ENCODE measurements around the gene GLB1L.
A peak's percentile ranks its signal among the peaks of the same experiment; 100 is the strongest.
"Not testable (repeated sequence)": the region's sequence is repeated elsewhere in the genome, so short reads cannot be mapped to it uniquely, and the experiment has no call there.

Gene GLB1L

DNA sequence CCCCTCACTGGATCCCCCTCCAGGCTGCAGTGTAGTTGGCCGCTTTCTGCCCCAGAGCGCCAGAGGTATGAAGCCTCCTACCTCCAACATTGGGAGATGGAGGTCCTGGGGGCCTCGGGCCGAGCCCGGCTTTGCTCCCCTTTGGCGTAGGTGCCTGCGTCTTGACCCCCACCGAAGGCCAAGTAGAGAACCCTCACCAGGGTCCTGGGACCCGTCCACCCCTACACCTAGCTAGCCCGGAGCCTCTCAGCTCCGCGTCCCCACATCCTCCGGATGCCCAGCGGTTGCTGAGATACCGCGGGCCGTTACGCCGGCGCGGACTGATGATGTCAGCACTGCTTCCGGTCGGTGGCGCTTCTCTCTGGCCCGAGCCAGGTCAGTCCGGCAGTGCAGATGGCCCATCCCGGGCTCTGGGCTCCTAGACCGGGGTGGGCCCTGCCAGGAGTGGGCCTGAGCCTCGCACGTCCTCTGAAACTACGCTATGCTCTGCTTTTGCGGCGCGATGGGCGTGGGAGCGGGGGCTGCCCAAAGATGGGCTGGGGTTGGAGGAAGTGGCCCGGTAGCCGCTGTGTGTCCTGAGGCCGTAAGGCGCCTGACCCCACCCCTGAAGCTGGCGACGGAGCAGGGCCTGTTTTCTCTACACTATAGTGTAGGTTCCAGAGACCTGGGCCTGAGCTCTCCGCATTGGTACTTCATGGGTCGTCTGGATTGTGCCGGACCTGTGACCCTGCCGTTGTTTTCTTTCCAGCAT lies at the start of gene GLB1L, which contains the start of gene STK16:
TSS of gene GLB1L (minus strand) at position 297 of the 751 bp plus-strand sequence. CDS start 1,871 bp downstream, outside the sequence.
TSS of gene STK16 (plus strand) at position 332 of the 751 bp plus-strand sequence. CDS start 521 bp downstream, outside the sequence.
- in situ Hi-C loops (cut with MboI; ENCODE audit: low pct_unique_long_range_greater_than_20kb, low sequenced_read_pairs) = no loop called here
- DNase-seq = peak; percentile 89

DNA sequence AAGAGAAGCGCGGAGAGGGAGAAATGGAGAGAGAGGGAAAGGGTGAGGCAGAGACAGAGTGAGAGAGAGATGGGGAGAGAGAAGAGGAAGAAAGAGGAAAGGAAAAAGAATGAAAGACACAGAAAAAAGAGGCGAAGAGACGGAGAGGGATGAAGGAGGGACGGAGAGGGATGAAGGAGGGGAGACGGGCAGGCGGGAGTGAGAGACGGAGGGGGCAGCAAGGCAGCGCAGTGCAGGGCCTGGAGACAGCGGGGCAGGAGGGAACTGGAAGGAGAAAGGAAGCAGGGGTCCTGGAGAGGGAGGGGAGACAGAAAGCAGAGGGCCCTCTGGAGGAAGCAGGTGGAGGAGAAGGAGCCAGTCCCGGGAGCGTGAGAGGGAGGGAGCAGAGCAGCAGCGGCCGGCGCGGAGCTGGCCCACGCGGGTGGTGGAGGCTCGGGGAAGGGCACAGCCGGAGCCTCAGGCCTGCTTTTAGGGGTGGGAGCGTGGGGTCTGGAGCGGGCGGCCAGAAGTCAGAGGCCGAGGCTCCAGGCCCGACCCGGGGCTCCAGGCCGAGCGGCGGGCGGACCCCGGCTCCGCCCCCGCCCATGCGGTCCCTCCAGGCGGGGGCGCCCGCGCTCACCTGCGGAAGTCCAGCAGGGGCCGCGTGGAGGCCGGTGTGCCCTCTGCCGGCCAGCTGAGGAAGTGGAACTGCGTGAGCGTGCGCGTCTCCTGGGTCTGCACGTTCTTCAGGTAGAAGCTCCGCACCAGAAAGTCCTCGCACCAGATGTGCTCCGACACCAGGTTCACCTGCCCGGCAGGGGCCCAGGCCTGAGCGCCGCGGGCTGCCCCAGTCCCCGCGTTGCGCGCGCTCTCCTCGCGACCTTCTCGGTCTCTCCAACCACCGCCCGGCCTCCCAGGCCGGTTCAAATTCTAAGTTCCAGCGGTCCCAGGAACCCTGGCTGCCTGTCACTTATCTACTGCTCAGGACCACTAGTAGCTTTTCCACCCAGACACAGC lies 49.4 kb upstream of the GLB1L start:
- in situ Hi-C loops (cut with MboI; ENCODE audit: low pct_unique_long_range_greater_than_20kb, low sequenced_read_pairs) = no loop called here
- peak; percentile 95 for DNase-seq

DNA sequence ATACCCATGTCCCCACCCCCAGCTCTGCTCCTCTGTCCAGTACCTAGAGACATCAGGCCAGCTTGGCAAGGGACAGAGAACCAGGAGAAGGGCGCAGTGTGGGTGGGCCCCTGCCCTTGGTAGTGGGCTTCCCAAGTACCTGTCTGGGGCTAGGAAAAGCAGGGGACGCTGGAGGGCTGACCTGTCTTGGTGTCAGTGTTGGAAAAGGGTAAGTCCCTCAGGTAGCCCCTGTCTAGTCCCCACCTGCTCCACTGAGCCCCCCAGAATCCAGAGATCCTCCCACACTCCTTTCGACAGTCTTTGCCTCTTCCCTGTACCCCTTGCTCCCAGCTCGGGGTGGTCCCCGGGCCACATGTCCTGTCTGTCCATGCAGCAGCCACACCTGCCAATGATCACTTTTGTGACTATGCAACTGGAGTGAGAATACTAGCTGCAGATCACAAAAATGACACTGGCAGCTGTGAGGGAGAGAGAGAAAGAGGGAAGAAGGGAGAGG lies 48.5 kb upstream of the GLB1L start:
- no peak for DNase-seq
- in situ Hi-C loops (cut with MboI; ENCODE audit: low pct_unique_long_range_greater_than_20kb, low sequenced_read_pairs) = no loop called here

DNA sequence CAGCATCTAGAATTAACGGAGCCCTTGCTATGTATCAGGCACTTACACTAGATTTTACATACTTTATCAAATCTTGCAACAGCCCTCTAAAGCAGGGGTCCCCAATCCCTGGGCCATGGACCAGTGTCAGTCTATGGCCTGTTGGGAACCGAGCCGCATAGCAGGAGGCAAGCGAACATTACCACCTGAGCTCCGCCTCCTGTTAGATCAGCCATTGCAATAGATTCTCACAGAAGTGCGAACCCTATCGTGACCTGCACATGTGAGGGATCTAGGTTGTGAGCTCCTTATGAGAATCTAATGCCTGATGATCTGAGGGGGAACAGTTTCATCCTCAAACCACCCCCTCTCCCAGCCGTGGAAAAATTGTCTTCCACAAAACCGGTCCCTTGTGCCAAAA lies 47.4 kb upstream of the GLB1L start:
- no peak for DNase-seq
- in situ Hi-C loops (cut with MboI; ENCODE audit: low pct_unique_long_range_greater_than_20kb, low sequenced_read_pairs) = no loop called here

DNA sequence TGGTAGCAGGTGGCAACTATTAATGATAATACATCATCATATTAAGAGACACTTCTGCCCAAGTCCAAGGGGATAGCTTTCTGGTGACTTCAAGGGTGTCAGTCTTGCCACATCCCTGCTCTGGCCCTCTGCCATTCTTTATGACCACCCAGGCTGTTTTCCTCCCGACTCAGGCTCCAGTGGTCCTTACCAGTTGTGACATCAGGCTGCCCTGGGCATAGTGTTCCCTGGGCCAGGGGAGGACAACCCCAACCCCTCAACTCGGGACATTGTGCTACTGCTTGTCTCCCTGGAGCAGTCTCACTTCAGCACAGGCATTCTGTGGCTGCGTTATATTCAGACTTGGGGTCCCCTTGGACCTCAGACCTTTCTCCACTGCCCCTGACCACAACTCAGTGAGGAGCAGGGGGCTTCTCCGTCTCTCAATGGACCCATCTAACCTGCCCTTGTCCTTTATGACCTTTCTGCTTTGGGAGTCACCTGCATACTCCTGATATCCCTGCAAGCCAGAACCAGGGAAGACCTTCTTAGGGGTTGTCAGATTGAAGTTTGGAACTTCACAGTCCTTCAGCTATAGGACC lies 46.8 kb upstream of the GLB1L start:
- no peak for DNase-seq
- in situ Hi-C loops (cut with MboI; ENCODE audit: low pct_unique_long_range_greater_than_20kb, low sequenced_read_pairs) = no loop called here

DNA sequence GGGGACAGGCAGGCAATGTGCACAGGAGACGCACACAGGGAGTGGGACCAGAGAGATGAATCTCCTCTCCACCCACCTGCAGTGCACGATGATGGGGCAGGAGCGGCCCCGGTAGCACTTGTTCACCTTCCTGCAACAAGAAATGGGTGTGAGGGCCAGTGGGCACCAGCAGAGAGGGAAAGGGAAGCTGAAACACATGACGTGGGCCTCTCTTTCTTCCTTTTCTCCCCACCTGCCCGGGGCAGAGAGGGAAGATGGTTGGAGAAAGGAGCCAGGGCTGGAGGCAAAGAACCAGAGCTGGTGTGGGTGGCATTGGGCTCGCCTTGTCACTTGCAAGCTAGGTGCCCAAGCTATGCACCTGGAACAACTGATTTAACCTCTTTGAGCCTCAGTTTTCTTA lies 46.1 kb upstream of the GLB1L start:
- in situ Hi-C loops (cut with MboI; ENCODE audit: low pct_unique_long_range_greater_than_20kb, low sequenced_read_pairs) = no loop called here
- no peak for DNase-seq

DNA sequence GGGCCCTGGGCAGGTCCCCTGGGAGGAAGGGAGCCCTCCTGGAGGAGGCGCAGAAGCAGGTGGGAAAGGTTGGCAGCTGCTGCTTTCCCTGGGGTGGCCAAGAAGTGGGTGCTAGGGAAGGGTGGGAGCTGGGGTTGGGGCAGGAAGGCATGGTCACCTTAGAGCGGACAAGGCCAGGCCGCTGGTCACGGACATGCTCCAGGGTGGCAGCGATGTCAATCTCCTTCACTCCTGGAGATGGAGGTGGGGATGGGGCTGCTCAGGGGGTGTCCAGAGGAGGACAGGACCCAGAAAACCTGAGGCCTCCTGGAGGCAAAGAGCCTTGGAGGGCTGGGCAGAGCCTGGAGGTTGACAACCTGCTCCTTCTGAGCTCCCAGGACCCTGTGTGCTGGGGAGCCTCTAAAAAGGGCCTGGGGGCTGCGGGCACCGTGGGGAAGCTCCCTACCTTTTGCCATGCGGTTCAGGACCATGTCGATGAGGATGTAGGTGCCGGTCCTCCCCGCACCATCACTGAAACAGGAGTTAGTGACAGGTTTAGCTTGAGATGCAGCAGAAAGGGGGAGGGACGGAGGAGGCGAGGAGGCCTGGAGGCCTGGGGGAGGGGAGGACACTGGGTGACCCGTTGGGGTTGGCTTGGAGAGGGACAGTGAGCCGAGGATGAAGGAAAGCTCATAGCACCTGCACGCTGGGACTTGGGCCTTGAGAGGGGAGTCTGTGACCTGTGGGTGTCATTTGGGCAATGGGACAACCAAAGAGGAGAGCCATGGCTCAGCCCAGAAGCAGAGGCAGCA lies 45.3 kb upstream of the GLB1L start:
- no peak for DNase-seq
- in situ Hi-C loops (cut with MboI; ENCODE audit: low pct_unique_long_range_greater_than_20kb, low sequenced_read_pairs) = no loop called here

DNA sequence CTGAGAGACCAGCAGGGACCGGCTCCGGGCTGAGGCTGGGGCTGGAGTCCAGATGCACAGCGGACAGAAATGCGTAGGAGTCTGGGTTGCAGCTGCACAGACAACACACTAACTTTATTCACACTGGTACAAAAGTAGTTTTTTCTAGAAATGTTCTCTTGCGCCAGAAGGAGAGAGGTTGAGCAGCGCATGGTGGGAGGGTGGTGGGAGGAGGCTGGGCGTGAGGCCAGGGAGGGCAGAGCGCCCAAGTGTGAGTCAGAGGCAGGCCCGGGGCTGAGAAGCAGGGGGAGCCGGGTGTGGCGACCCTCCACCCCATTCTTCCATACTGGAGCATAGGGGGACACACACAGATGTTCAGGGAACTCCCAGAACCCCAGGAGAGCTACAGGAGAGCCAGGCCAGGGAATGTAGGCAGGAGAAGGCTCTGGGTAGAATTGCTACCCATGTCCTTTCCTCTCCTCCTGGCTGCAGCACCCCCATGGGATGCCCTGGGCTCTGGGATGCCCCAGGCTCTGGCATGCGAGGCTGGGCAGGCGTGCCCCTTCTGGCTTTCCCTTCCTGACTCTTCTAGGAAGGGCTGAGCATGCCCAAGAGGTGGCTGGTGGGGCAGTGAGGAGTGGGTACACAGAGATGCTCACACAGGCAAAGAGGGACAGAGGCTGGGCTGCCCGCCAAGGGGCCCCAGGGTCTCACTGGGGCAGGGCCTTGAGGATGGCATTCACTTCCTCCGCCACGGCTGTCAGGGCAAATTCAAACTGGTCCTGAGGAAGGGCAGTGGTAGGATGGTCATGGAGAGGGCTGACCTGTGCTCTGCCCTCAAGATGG lies 44.5 kb upstream of the GLB1L start:
- in situ Hi-C loops (cut with MboI; ENCODE audit: low pct_unique_long_range_greater_than_20kb, low sequenced_read_pairs) = no loop called here
- DNase-seq = no peak

DNA sequence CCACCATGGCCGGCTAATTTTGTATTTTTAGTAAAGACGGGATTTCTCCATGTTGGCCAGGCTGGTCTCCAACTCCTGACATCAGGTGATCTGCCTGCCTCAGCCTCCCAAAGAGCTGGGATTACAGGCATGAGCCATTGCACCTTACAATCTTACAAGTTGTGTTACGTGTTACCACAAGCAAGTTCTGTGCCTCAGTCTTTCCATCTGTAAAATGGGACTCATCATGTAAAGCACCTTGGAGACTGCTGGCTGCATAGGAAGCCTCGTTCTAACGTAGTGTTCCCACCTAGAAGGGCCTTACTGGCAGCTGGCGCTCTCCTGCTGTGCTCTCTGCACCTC lies 43.9 kb upstream of the GLB1L start:
- DNase-seq = no peak
- in situ Hi-C loops (cut with MboI; ENCODE audit: low pct_unique_long_range_greater_than_20kb, low sequenced_read_pairs) = no loop called here

DNA sequence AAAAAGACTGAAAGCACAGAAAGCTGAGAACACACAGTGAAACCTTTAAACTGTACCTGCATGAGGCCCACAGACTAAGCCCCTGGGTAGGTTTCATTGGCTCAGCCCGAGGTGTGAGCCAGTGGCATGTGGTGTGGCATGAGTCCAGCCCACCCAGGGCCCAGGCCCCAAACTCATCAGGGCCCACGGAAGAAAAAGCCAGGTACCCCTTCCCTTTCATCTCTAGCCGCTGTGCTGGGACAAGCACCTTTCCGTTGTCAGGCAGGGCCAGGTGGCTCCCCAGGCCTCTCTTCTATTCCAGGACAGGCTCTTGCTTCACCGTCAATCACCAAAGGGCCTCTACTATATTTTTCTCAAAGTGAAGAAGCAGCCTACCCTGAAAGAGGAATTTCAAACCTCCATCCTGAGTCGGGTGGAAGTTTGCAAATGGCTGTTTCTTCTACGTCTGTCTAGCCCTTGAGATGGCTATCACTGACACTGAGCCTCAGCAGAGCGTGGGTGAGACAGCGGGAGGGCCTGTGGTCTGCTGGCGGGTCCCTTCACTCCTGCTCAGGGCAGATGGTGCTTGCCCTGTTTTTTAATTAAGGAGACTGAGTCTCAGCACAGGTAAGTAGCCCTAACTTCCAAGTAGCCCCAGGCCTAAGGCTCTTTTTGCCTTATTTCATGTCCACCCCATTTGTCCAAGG lies 42.5 kb upstream of the GLB1L start:
- DNase-seq = peak; percentile 22
- in situ Hi-C loops (cut with MboI; ENCODE audit: low pct_unique_long_range_greater_than_20kb, low sequenced_read_pairs) = no loop called here

DNA sequence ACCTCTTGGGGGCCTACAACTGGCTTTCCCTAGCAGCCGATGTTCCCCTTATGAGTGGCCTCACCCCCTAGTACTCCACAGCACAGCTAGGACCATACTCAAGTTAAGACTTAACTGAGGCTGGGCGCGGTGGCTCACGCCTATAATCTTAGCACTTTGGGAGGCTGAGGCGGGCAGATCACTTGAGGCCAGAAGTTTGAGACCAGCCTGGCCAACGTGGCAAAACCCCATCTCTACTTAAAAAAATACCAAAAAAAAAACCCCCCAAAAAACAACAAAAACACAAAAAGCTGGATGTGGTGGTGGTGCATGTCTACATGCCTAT lies 41.8 kb upstream of the GLB1L start:
- DNase-seq; in situ Hi-C loops (cut with MboI; ENCODE audit: low pct_unique_long_range_greater_than_20kb, low sequenced_read_pairs): not testable (repeated sequence)

DNA sequence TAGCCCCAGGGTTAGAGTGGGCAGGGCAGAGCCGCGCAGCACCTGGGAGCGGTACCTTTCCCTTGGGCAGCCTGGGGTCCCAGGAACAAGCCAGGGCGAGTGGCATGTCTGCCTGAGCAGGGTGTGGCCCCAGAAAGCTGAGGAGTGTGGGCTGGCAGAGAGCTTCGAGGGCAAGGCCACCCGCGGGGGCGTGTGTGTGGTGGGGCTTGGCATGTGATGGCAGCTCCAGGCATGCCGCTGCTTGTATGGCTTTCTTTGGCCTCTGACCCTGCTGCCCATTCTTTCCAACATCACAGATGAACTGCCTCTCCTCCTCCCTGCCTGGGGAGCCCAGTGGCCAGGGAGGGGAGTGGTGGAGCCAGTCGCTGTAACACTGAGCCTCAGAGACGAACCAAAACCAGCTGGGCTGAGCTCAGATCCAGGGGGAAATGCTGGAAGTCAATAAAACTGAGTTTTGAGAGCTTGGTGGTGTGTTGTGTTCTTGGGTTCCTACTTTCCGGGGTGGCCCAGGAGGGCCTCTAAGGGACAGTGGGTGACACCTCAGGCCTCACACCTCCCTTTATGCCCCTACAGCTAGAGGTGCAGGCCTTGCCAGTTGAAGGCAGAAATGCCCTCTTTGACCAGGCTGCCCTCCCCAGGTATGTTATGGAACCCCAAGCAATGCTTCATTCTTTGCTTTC lies 41.3 kb upstream of the GLB1L start:
- DNase-seq = no peak
- in situ Hi-C loops (cut with MboI; ENCODE audit: low pct_unique_long_range_greater_than_20kb, low sequenced_read_pairs) = no loop called here

DNA sequence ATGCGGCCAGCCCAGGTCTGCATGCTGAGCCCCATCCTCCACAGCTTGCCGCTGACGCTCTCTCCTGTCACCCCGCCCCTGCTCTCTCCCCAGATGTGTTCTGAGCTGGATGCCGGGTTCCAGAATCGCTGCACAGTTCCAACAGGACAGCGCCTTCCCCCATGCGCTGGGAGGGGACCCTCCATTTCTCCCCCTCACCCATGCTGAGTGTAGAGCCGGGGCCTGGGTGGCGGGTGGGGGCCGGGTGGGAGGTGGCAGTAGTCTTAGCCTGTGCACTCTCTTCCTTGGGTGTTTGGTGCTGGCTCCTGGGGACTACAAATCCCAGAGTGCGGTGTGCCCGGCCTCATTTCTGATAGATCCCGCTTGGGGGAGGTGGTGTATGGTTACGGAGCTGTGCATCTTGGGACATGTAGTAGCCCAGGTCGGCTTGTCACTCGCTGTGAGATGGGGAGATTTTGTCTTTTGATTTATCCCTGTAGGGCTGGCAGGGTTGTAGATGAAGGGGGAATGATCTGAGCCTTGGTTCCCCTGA lies 40.7 kb upstream of the GLB1L start:
- in situ Hi-C loops (cut with MboI; ENCODE audit: low pct_unique_long_range_greater_than_20kb, low sequenced_read_pairs) = no loop called here

DNA sequence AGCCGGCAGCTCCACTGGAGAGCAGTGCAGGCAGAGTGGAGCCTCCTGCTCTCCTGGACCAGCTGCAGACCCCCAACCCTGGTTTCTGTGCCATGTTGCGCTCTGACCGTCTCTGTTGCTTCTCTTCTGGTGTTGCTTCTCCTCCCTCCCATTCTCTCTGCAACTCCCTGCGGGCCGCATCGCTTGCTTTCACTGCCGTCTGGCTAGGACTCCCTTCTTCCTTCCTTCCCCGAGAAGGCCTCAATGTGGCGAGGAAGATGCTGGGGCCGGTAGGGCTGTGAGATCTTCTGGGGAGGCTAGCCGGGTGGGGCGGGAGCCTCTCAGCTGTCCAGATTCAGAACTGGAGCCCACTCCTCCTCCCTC lies 40.1 kb upstream of the GLB1L start:
- in situ Hi-C loops (cut with MboI; ENCODE audit: low pct_unique_long_range_greater_than_20kb, low sequenced_read_pairs) = no loop called here

More for the DNA sequence above, 40.7 kb upstream of the GLB1L start:
- DNase-seq = no peak

DNA sequence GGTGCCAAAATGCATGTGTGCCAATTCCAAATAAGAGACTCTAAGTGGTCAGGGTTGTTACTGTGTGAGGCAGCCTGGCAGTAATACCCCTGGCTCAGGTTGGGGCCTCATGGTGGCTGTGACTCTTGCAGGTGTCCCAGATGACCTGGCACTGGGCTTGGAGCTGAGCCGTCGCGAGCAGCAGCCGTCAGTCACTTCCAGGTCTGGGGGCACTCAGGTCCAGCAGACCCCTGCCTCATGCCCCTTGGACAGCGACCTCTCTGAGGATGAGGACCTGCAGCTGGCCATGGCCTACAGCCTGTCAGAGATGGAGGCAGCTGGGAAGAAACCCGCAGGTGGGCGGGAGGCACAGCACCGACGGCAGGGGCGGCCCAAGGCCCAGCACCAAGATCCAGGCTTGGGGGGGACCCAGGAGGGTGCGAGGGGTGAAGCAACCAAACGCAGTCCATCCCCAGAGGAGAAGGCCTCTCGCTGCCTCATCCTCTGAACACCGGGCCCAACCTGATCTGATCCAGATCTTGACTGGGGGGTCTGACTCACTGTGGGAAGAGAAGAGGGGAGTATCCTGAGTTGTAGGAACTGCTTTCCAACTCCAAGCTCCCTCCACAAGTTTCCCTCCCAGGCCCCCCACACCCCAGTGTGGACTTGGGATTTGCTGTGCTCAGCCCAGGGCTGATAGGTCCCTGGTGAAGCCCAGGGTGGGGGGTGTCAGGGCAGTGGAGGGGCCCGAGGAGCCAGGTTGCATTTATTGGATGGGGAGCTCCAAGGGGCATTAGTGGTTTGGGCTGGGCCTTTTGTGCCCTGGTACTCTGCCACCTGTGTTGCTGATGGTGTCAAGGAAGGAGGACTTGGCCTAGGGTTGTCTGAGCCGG lies 39.5 kb upstream of the GLB1L start:
- no peak for DNase-seq
- in situ Hi-C loops (cut with MboI; ENCODE audit: low pct_unique_long_range_greater_than_20kb, low sequenced_read_pairs) = no loop called here

More for the DNA sequence above, 40.1 kb upstream of the GLB1L start:
- no peak for DNase-seq

DNA sequence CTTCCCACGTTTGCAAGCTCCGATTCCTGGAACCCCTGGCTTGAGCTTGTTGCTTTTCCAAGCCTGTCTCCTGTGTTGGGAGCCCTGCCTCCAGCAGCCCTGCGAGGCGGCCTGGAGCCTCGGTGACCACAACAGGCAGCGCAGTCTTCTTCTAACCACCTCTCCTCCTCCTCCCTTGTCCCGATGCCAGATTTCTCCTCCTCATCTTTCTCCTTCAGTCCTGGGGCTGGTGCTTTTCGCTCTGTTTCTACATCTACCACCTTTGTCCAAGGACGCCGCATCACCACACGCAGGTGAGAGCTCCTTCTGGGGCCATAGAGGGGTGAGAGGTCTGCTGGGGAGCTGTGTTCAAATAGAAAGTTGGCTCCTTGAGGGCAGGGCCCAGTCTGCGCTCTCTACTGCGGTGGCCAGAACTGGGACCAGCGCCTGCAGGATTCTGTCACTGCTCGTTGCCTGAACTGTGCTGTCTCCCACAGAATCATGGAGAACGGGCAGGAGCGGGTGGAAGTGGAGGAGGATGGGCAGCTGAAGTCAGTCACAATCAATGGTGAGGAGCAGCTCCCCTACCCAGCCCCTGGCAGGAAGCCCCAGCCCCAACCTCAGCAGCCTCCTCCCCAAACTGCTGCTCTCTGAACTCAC lies 37.8 kb upstream of the GLB1L start:
- no peak for DNase-seq
- in situ Hi-C loops (cut with MboI; ENCODE audit: low pct_unique_long_range_greater_than_20kb, low sequenced_read_pairs) = no loop called here

All from KBM-7 (cell line).